ENCODE data around the gene PRKCB. TPM values are rescaled to one million over a fixed set of nuclear protein-coding genes. Genes with fewer than 3 reads are reported as not detected.

The PRKCB gene
- total and polyA plus RNA-seq, 4 donors: 1.6 to 9.4 (median 4.0) TPM

GRCh38 chr16:24009098-24009497 is 173.3 kb downstream of the PRKCB start:
- H3K4me3 ChIP-seq (ENCODE audit: low read depth in 1 of 3, low read length in 3 of 3): no peak overlapping the region
- no peak overlapping the region for H3K9ac ChIP-seq (ENCODE audit: low read depth in 1 of 2, low read length in 2 of 2)
- no peaks in the 10 kb centered on the region for H3K4me1 ChIP-seq (ENCODE audit: control insufficient read depth in 4 of 4, insufficient read depth in 4 of 4, low read length in 3 of 4)
- H3K9me3 ChIP-seq (ENCODE audit: control insufficient read depth in 4 of 4, low read length in 3 of 4): no peaks in the 10 kb centered on the region
- peaks cover 0 to 3% (median 0%) of the 10 kb centered on the region in 4 donors for H3K27me3 ChIP-seq (ENCODE audit: control insufficient read depth in 4 of 4, insufficient read depth in 4 of 4, low read length in 3 of 4)
- no peaks in the 10 kb centered on the region for H3K36me3 ChIP-seq (ENCODE audit: control insufficient read depth in 4 of 4, insufficient read depth in 3 of 4, low read depth in 1 of 4, low read length in 3 of 4)
- WGBS: 61% methylated on average over 4 of the region's 4 CpGs
- DNase-seq (ENCODE audit: low spot score): no peak
- TF ChIP-seq CTCF (IDR thresholded peaks at IDR 0.05; ENCODE audit: low read depth, low read length, missing input control) (no peak), RXRA (IDR thresholded peaks at IDR 0.05) (no peak), ZBTB33 (IDR thresholded peaks at IDR 0.05) (no peak), TAF1 (conservative IDR thresholded peaks at IDR 0.05) (no peak), HNF4A (conservative IDR thresholded peaks at IDR 0.05) (no peak), NR2F2 (IDR thresholded peaks at IDR 0.05) (no peak), JUND (IDR thresholded peaks at IDR 0.05) (no peak), FOXA1 (IDR thresholded peaks at IDR 0.05) (no peak), RAD21 (IDR thresholded peaks at IDR 0.05) (no peak), MAX (IDR thresholded peaks at IDR 0.05) (no peak), HNF4G (IDR thresholded peaks at IDR 0.05) (no peak), YY1 (IDR thresholded peaks at IDR 0.05) (no peak), REST (IDR thresholded peaks at IDR 0.05) (no peak), GABPA (IDR thresholded peaks at IDR 0.05 in 1 of 2, conservative IDR thresholded peaks at IDR 0.05 in 1 of 2) (no peak), EGR1 (IDR thresholded peaks at IDR 0.05; ENCODE audit: low read depth in 2 of 2) (no peak), ATF3 (IDR thresholded peaks at IDR 0.05) (no peak), FOXA2 (IDR thresholded peaks at IDR 0.05) (no peak), SP1 (IDR thresholded peaks at IDR 0.05) (no peak)
- no peak overlapping the region for H3K27ac ChIP-seq (ENCODE audit: low read depth in 1 of 2, low read length in 2 of 2)
